ENCODE data around the gene MRPL49. TPM values are rescaled to one million over a fixed set of nuclear protein-coding genes. Genes with fewer than 3 reads are reported as not detected.
A peak's percentile ranks its signal among the peaks of the same experiment; 100 is the strongest.

Gene MRPL49
- total RNA-seq, 1 donor from 2014 or later: 38.3 TPM

- peak within 1 kb of the TSS; percentile 97 for H3K4me2 ChIP-seq
- H3K4me3 Mint-ChIP-seq: peak within 1 kb of the TSS; percentile 97
- H3K9me3 ChIP-seq (ENCODE audit: low read depth): no peaks in the 10 kb centered on the region
- no peaks in the 10 kb centered on the region for H3K27me3 ChIP-seq
- peaks cover 5% of the 10 kb centered on the region for H3K36me3 Mint-ChIP-seq
- H3K27ac Mint-ChIP-seq: peak within 1 kb of the TSS; percentile 66
- TF ChIP-seq EZH2phosphoT487 (IDR thresholded peaks at IDR 0.05) (no peak), EZH2 (IDR thresholded peaks at IDR 0.05) (no peak), CTCF (IDR thresholded peaks at IDR 0.05) (no peak)
- H3K9me3 Mint-ChIP-seq: no peaks in the 10 kb centered on the region
- peaks cover 44% of the 10 kb centered on the region for H3F3A ChIP-seq (ENCODE audit: low read depth)
- peak within 1 kb of the TSS; percentile 32 for H3K27ac ChIP-seq
- H3K27me3 Mint-ChIP-seq (ENCODE audit: insufficient read depth, low read depth): peaks cover 9% of the 10 kb centered on the region
- H3K4me1 ChIP-seq: peaks cover 9% of the 10 kb centered on the region
- H2AFZ ChIP-seq (replicated peaks): peak within 1 kb of the TSS; percentile 70
- peak within 1 kb of the TSS; percentile 81 for H3K4me3 ChIP-seq
- DNase-seq (ENCODE audit: low spot score): peak; percentile 99
- H3K36me3 ChIP-seq: no peaks in the 10 kb centered on the region
- H3K79me2 ChIP-seq (ENCODE audit: low read depth): peaks cover 30% of the 10 kb centered on the region
- H3K4me1 Mint-ChIP-seq: peaks cover 28% of the 10 kb centered on the region
- peak within 1 kb of the TSS; percentile 60 for H3K9ac ChIP-seq
- peaks cover 28% of the 10 kb centered on the region for H4K20me1 ChIP-seq (ENCODE audit: low read depth)
Measured at GRCh38 chr11:65111744-65112545, 10.2 kb upstream of the MRPL49 start, which contains the start of gene TM7SF2. TSS of gene TM7SF2 (plus strand) at chr11:65111872. CDS start at chr11:65112016, 144 bp downstream.

GRCh38 chr11:65112546-65113360, 9.4 kb upstream of the MRPL49 start:
- Mint-ChIP-seq H3K36me3 (peaks cover 5% of the 10 kb centered on the region), H3K9me3 (no peaks in the 10 kb centered on the region), H3K27me3 (ENCODE audit: insufficient read depth, low read depth) (peaks cover 11% of the 10 kb centered on the region), H3K4me3 (peak overlapping the region; percentile 97), H3K27ac (peak overlapping the region; percentile 69), H3K4me1 (peaks cover 28% of the 10 kb centered on the region)
- Histone ChIP-seq H3F3A (ENCODE audit: low read depth) (peaks cover 49% of the 10 kb centered on the region), H3K36me3 (no peaks in the 10 kb centered on the region), H3K27me3 (no peaks in the 10 kb centered on the region), H3K9me3 (ENCODE audit: low read depth) (no peaks in the 10 kb centered on the region), H3K79me2 (ENCODE audit: low read depth) (peaks cover 30% of the 10 kb centered on the region), H4K20me1 (ENCODE audit: low read depth) (peaks cover 28% of the 10 kb centered on the region), H3K9ac (peak overlapping the region; percentile 60), H3K4me1 (peaks cover 9% of the 10 kb centered on the region), H3K4me2 (peak overlapping the region; percentile 97), H2AFZ (replicated peaks) (peak overlapping the region; percentile 70), H3K27ac (no peak overlapping the region), H3K4me3 (peak overlapping the region; percentile 81)
- TF ChIP-seq EZH2 (IDR thresholded peaks at IDR 0.05): no peak
- TF ChIP-seq CTCF (IDR thresholded peaks at IDR 0.05): peak; percentile 92
- DNase-seq (ENCODE audit: low spot score): peak; percentile 75

- peak overlapping the region; percentile 97 for H3K4me3 Mint-ChIP-seq
- peak overlapping the region; percentile 97 for H3K4me2 ChIP-seq
- H3K27ac ChIP-seq: no peak overlapping the region
- H3K36me3 ChIP-seq: no peaks in the 10 kb centered on the region
- no peaks in the 10 kb centered on the region for H3K9me3 ChIP-seq (ENCODE audit: low read depth)
- H3K27ac Mint-ChIP-seq: peak overlapping the region; percentile 69
- H3K79me2 ChIP-seq (ENCODE audit: low read depth): peaks cover 30% of the 10 kb centered on the region
- TF ChIP-seq CTCF (IDR thresholded peaks at IDR 0.05) (no peak), EZH2phosphoT487 (IDR thresholded peaks at IDR 0.05) (no peak), EZH2 (IDR thresholded peaks at IDR 0.05) (no peak)
- H3K36me3 Mint-ChIP-seq: peaks cover 7% of the 10 kb centered on the region
- peak overlapping the region; percentile 60 for H3K9ac ChIP-seq
- peaks cover 13% of the 10 kb centered on the region for H3K27me3 Mint-ChIP-seq (ENCODE audit: insufficient read depth, low read depth)
- peaks cover 9% of the 10 kb centered on the region for H3K4me1 ChIP-seq
- H4K20me1 ChIP-seq (ENCODE audit: low read depth): peaks cover 28% of the 10 kb centered on the region
- no peak for DNase-seq (ENCODE audit: low spot score)
- no peak overlapping the region for H2AFZ ChIP-seq (replicated peaks)
- no peaks in the 10 kb centered on the region for H3K27me3 ChIP-seq
- H3F3A ChIP-seq (ENCODE audit: low read depth): peaks cover 55% of the 10 kb centered on the region
- H3K4me1 Mint-ChIP-seq: peaks cover 31% of the 10 kb centered on the region
- no peaks in the 10 kb centered on the region for H3K9me3 Mint-ChIP-seq
- peak overlapping the region; percentile 81 for H3K4me3 ChIP-seq
Measured at GRCh38 chr11:65113361-65113756, 8.8 kb upstream of the MRPL49 start.
